IMR-90 (cell line): ENCODE measurements around the gene MGAT3. TPM values are rescaled to one million over a fixed set of nuclear protein-coding genes. Genes with fewer than 3 reads are reported as not detected.
A peak's percentile ranks its signal among the peaks of the same experiment; 100 is the strongest.

Experiments
- ATAC-seq: fragments of 200-7000 bp; cut with Tn5 transposase; 2 replicates; pipeline ENCODE4 v1.9.1; 2020; ENCODE audit warnings: low read depth, mild to moderate bottlenecking, moderate library complexity
- BruUV-seq: library from RNA; stranded (reverse); fragments of 400-500 nt; replicated peaks from 2 replicates; lab custom pipeline; 2021; lab: Mats Ljungman, UMichigan
- CTCF ChIA-PET: fragments of 300-600 bp; formaldehyde crosslinking; extraction: SDS; loops from one replicate; lab custom pipeline; 2021; ENCODE audit warnings: antibody characterized with exemption; lab: Yijun Ruan, JAX
- POLR2A ChIA-PET: fragments of 300-600 bp; sonication (Branson Sonifier 250); formaldehyde crosslinking; loops from one replicate; lab custom pipeline; 2022; ENCODE audit warnings: antibody characterized with exemption; ENCODE audit not compliant: unreplicated experiment; lab: Charles Lee
- DNase-seq: peaks from one replicate; pipeline ENCODE4 v3.0.0; 2013
- H2AFZ ChIP-seq: replicated peaks from 2 replicates; pipeline ENCODE3; 2013; ENCODE audit warnings: low read length, mild to moderate bottlenecking; ENCODE audit not compliant: poor library complexity
- H2AK5ac ChIP-seq: 2 replicates; pipeline ENCODE4 v1.6.1; 2013; ENCODE audit warnings: low read depth, low read length, inconsistent platforms
- H2AK9ac ChIP-seq: replicated peaks from 2 replicates; pipeline ENCODE3; 2013; ENCODE audit warnings: mild to moderate bottlenecking, low read depth, low read length, moderate library complexity; ENCODE audit not compliant: poor library complexity
- H2BK120ac ChIP-seq: 2 replicates; pipeline ENCODE4 v1.6.1; 2013; ENCODE audit warnings: low read depth, low read length, inconsistent platforms
- H2BK15ac ChIP-seq: 3 replicates; pipeline ENCODE4 v1.6.1; 2013; ENCODE audit warnings: low read depth, low read length, inconsistent platforms
- H2BK20ac ChIP-seq: 2 replicates; pipeline ENCODE4 v1.6.1; 2013; ENCODE audit warnings: low read depth, mild to moderate bottlenecking, inconsistent platforms, low read length, moderate library complexity
- H2BK5ac ChIP-seq: 2 replicates; pipeline ENCODE4 v1.6.1; 2013; ENCODE audit warnings: mild to moderate bottlenecking, low read depth, low read length, inconsistent platforms; ENCODE audit not compliant: poor library complexity, severe bottlenecking
- H3K14ac ChIP-seq: replicated peaks from 2 replicates; pipeline ENCODE4 v1.6.1; 2013; ENCODE audit warnings: low read depth, low read length, inconsistent platforms
- H3K18ac ChIP-seq: 2 replicates; pipeline ENCODE4 v1.6.1; 2013; ENCODE audit warnings: low read depth, low read length, control low read depth
- H3K23ac ChIP-seq: 2 replicates; pipeline ENCODE4 v1.6.1; 2013; ENCODE audit warnings: low read depth, low read length, inconsistent platforms
- H3K27ac ChIP-seq: 2 replicates; pipeline ENCODE4 v1.5.1; 2013; ENCODE audit warnings: mild to moderate bottlenecking, control low read depth, low read length; ENCODE audit not compliant: insufficient read depth
- H3K27me3 ChIP-seq: 2 replicates; pipeline ENCODE4 v1.6.1; 2013; ENCODE audit warnings: low read length; ENCODE audit not compliant: control insufficient read depth, insufficient read depth
- H3K36me3 ChIP-seq: 2 replicates; pipeline ENCODE4 v1.6.1; 2013; ENCODE audit warnings: low read length, mixed read lengths; ENCODE audit not compliant: control insufficient read depth, insufficient read depth
- H3K4ac ChIP-seq: 2 replicates; pipeline ENCODE4 v1.6.1; 2013; ENCODE audit warnings: low read depth, low read length, inconsistent platforms
- H3K4me1 ChIP-seq: 2 replicates; pipeline ENCODE4 v1.6.1; 2013; ENCODE audit warnings: low read length, mixed read lengths; ENCODE audit not compliant: control insufficient read depth, insufficient read depth
- H3K4me2 ChIP-seq: 2 replicates; pipeline ENCODE4 v1.6.1; 2013; ENCODE audit warnings: low read depth, mild to moderate bottlenecking, control low read depth, low read length, moderate library complexity
- H3K4me3 ChIP-seq: 2 replicates; pipeline ENCODE4 v1.5.1; 2013; ENCODE audit warnings: low read depth, mild to moderate bottlenecking, control low read depth, low read length, moderate library complexity; ENCODE audit not compliant: insufficient read depth
- H3K56ac ChIP-seq: 2 replicates; pipeline ENCODE4 v1.6.1; 2013; ENCODE audit warnings: low read length, inconsistent platforms; ENCODE audit not compliant: insufficient read depth; ENCODE audit errors: extremely low read depth
- H3K79me1 ChIP-seq, 2 experiments: 2 replicates each; pipeline ENCODE4 v1.6.1; 2013; ENCODE audit warnings: low read length in 2 of 2, inconsistent platforms in 1 of 2, low read depth in 1 of 2
- H3K9ac ChIP-seq: 2 replicates; pipeline ENCODE4 v1.6.1; 2013; ENCODE audit warnings: low read depth, low read length, control low read depth
- H3K9me1 ChIP-seq: 2 replicates; pipeline ENCODE4 v1.6.1; 2013; ENCODE audit warnings: low read length, inconsistent platforms; ENCODE audit not compliant: insufficient read depth
- H3K9me3 ChIP-seq: 2 replicates; pipeline ENCODE4 v1.6.1; 2013; ENCODE audit warnings: low read length; ENCODE audit not compliant: control insufficient read depth, insufficient read depth
- H4K20me1 ChIP-seq: 2 replicates; pipeline ENCODE4 v1.6.1; 2013; ENCODE audit warnings: low read length, inconsistent platforms; ENCODE audit not compliant: insufficient read depth
- H4K5ac ChIP-seq: 2 replicates; pipeline ENCODE4 v1.6.1; 2013; ENCODE audit warnings: mild to moderate bottlenecking, low read depth, low read length, control low read depth
- H4K8ac ChIP-seq, 2 experiments: 2 replicates each; pipeline ENCODE4 v1.6.1; 2013; ENCODE audit warnings: low read depth in 2 of 2, low read length in 2 of 2, control low read depth in 1 of 2, inconsistent platforms in 1 of 2
- H4K91ac ChIP-seq: 2 replicates; pipeline ENCODE4 v1.6.1; 2013; ENCODE audit warnings: low read depth, low read length, inconsistent platforms; ENCODE audit not compliant: insufficient read depth
- BHLHE40 ChIP-seq: fragments of 150-350 bp; IDR thresholded peaks from 2 replicates; pipeline ENCODE4 v1.6.1; 2016; ENCODE audit warnings: mild to moderate bottlenecking, low read depth, low read length
- CEBPB ChIP-seq: IDR thresholded peaks from 2 replicates; pipeline ENCODE4 v1.6.1; 2012; ENCODE audit warnings: low read depth, low read length, improper control_type of control experiment
- CHD1 ChIP-seq: IDR thresholded peaks from 2 replicates; pipeline ENCODE4 v1.6.1; 2012; ENCODE audit warnings: low read depth, low read length, improper control_type of control experiment
- CTCF ChIP-seq: conservative IDR thresholded peaks from 2 replicates; pipeline ENCODE4 v1.5.1; 2012; ENCODE audit warnings: mild to moderate bottlenecking, low read depth, low read length, improper control_type of control experiment
- ELK1 ChIP-seq: fragments of 150-350 bp; IDR thresholded peaks from 2 replicates; pipeline ENCODE4 v1.6.1; 2016; ENCODE audit warnings: low read depth, mild to moderate bottlenecking, low read length, moderate library complexity, borderline replicate concordance
- FOS ChIP-seq: fragments of 150-350 bp; IDR thresholded peaks from 2 replicates; pipeline ENCODE4 v1.6.1; 2016; ENCODE audit warnings: low read depth, low read length
- MXI1 ChIP-seq: IDR thresholded peaks from 2 replicates; pipeline ENCODE4 v1.6.1; 2012; ENCODE audit warnings: low read depth, mild to moderate bottlenecking, low read length, moderate library complexity, borderline replicate concordance
- NFE2L2 ChIP-seq: fragments of 150-350 bp; IDR thresholded peaks from 2 replicates; pipeline ENCODE4 v1.6.1; 2016; ENCODE audit warnings: low read depth, mild to moderate bottlenecking, low read length
- POLR2A ChIP-seq: IDR thresholded peaks from 2 replicates; pipeline ENCODE4 v1.6.1; 2012; ENCODE audit warnings: mild to moderate bottlenecking, low read depth, low read length
- RAD21 ChIP-seq: IDR thresholded peaks from 2 replicates; pipeline ENCODE4 v1.6.1; 2012; ENCODE audit warnings: low read length, improper control_type of control experiment
- RCOR1 ChIP-seq: IDR thresholded peaks from 2 replicates; pipeline ENCODE4 v1.6.1; 2012; ENCODE audit warnings: mild to moderate bottlenecking, low read length, improper control_type of control experiment; ENCODE audit not compliant: insufficient replicate concordance
- SMC3 ChIP-seq: fragments of 150-350 bp; IDR thresholded peaks from 2 replicates; pipeline ENCODE4 v1.6.1; 2016; ENCODE audit warnings: low read depth, mild to moderate bottlenecking, antibody characterized with exemption, low read length, moderate library complexity
- USF2 ChIP-seq: fragments of 150-350 bp; IDR thresholded peaks from 2 replicates; pipeline ENCODE4 v1.6.1; 2017; ENCODE audit warnings: mild to moderate bottlenecking, antibody characterized with exemption, low read length, low read depth
- WGBS, 2 experiments: methylation state at CpG; one replicate each; pipeline versions ENCODE4 v1.1.5 to v1.1.7; 2013; ENCODE audit warnings: missing lambda C conversion rate in 2 of 2; ENCODE audit not compliant: insufficient read length in 1 of 2; ENCODE audit errors: extremely low coverage in 2 of 2; 5-methylcytosine and 5-hydroxymethylcytosine counted together
- dilution Hi-C: fragments of 300-500 bp; cut with HindIII; formaldehyde crosslinking; loops from one replicate; pipeline ENCODE4 v1.14.3; 2018; ENCODE audit warnings: low sequenced_read_pairs; ENCODE audit not compliant: unreplicated experiment
- in situ Hi-C: fragments of 300-500 bp; cut with MboI; formaldehyde crosslinking; loops from 3 replicates; pipeline ENCODE4 v1.14.3; 2019; ENCODE audit warnings: low sequenced_read_pairs, inconsistent platforms, mixed read lengths
- intact Hi-C: fragments of 100-400 bp; cut with micrococcal nuclease; formaldehyde crosslinking; loops from 2 replicates; pipeline ENCODE4 v1.10.0; 2022
- polyA plus RNA-seq, 3 experiments: library from polyadenylated mRNA; depleted of rRNA; stranded (reverse); fragments of >200 nt; gene quantifications; 2 replicates each; pipeline ENCODE4 v1.2.3, GENCODE V29; 2012; ENCODE audit warnings: low replicate concordance in 1 of 3
- total RNA-seq: library from RNA; depleted of rRNA; stranded (reverse); fragments of >200 nt; gene quantifications from 2 replicates; pipeline ENCODE4 v1.2.3, GENCODE V29; 2012

Gene MGAT3
- total and polyA plus RNA-seq, 2 of the 4 experiments (the other 2 are of a cell fraction) = 0.36 to 1.1 TPM

- Histone ChIP-seq H2BK20ac (no peak overlapping the region), H4K20me1 (no peaks in the 10 kb centered on the region), H2AK5ac (no peak overlapping the region; the same call in 1 of the 2 replicates), H3K56ac (no peak overlapping the region), H4K5ac (no peak overlapping the region), H3K9me3 (no peaks in the 10 kb centered on the region), H3K4ac (no peak overlapping the region), H3K4me1 (peaks cover 8% of the 10 kb centered on the region; the same call in 1 of the 2 replicates), H4K91ac (no peak overlapping the region), H2BK15ac (no peak overlapping the region), H3K4me2 (peak overlapping the region; percentile 52; the same call in 1 of the 2 replicates), H3K9ac (no peak overlapping the region), H2BK5ac (no peak overlapping the region), H3K27me3 (peaks cover 49% of the 10 kb centered on the region), H2AK9ac (no peak overlapping the region), H2BK120ac (no peak overlapping the region), H2AFZ (peak overlapping the region; percentile 56), H3K9me1 (no peaks in the 10 kb centered on the region; the same call in 1 of the 2 replicates), H3K18ac (no peak overlapping the region), H3K79me1 (no peaks in the 10 kb centered on the region), H4K8ac (no peak overlapping the region), H3K14ac (no peak overlapping the region; the same call in 1 of the 2 replicates), H3K4me3 (peak overlapping the region; percentile 28), H3K23ac (no peak overlapping the region; the same call in 1 of the 2 replicates), H3K36me3 (no peaks in the 10 kb centered on the region), H3K27ac (no peak overlapping the region)
- in situ Hi-C loops = no loop called here
- dilution Hi-C loops = no loop called here
- peak; percentile 35 for ATAC-seq
- intact Hi-C loops = no loop called here
- DNase-seq = no peak
- CTCF ChIA-PET = interaction anchor here (0.5 kb wide), 1 partner anchor 28 kb away, joined by 3 read pairs; no protein-coding TSS in a partner anchor
- POLR2A ChIA-PET = interaction anchor here (0.6 kb wide), 1 partner anchor 72 kb away, joined by 4 read pairs; no protein-coding TSS in a partner anchor
- BruUV-seq = no TSS peak
- 1% methylated on average over 10 of the region's 83 CpGs; no CpG with 5 or more reads in 1 of the 2 experiments for WGBS, 2 experiments
- TF ChIP-seq RCOR1 = no peak
- TF ChIP-seq ELK1 = no peak
- no peak for TF ChIP-seq CTCF
- TF ChIP-seq MXI1 = no peak
- TF ChIP-seq RAD21 = no peak
- no peak for TF ChIP-seq USF2
- TF ChIP-seq CHD1 = no peak
- TF ChIP-seq SMC3 = no peak
- TF ChIP-seq FOS = no peak
- no peak for TF ChIP-seq BHLHE40
- TF ChIP-seq NFE2L2 = no peak
- TF ChIP-seq CEBPB = no peak
- TF ChIP-seq POLR2A = no peak
Observed at GRCh38 chr22:39457556-39458443, 988 bp downstream of the MGAT3 start.
